CD4-positive, alpha-beta T cell (primary cell): ENCODE measurements around the gene HPX. TPM values are rescaled to one million over a fixed set of nuclear protein-coding genes. Genes with fewer than 3 reads are reported as not detected.

ENCODE experiments used
- ATAC-seq: fragments of 200-7000 bp; cut with Tn5 transposase; one replicate; pipeline ENCODE4 v1.10.0; 2022; ENCODE audit warnings: mild to moderate bottlenecking; ENCODE audit not compliant: poor library complexity
- CTCF ChIA-PET: fragments of 350-600 bp; sonication (Branson Sonifier 250); formaldehyde crosslinking; loops from one replicate; lab custom pipeline; 2021; ENCODE audit warnings: antibody characterized with exemption, inconsistent platforms; lab: Charles Lee
- POLR2A ChIA-PET: fragments of 350-600 bp; sonication (Branson Sonifier 250); formaldehyde crosslinking; loops from one replicate; lab custom pipeline; 2021; ENCODE audit warnings: antibody characterized with exemption, inconsistent platforms; lab: Charles Lee
- DNase-seq, 14 experiments: peaks; one replicate each; pipeline ENCODE4 v3.0.0-alpha.2; 2013 to 2020; ENCODE audit warnings: mixed read lengths in 2 of 14
- H3K27ac ChIP-seq, 2 donors: one replicate each; pipeline versions ENCODE4 v1.5.1 to v1.7.0; 2013; ENCODE audit warnings: low read length in 2 of 2, low read depth in 1 of 2, mild to moderate bottlenecking in 1 of 2
- H3K27me3 ChIP-seq, 2 experiments: 1 replicate in 1 of 2; 2 replicates in 1 of 2; pipeline versions ENCODE4 v1.6.1 to v1.7.0; 2013; ENCODE audit warnings: low read length in 2 of 2, control low read depth in 1 of 2, mild to moderate bottlenecking in 1 of 2, moderate library complexity in 1 of 2; ENCODE audit not compliant: insufficient read depth in 2 of 2, control insufficient read depth in 1 of 2
- H3K36me3 ChIP-seq: one replicate; pipeline ENCODE4 v1.6.1; 2013; ENCODE audit warnings: low read length, control low read depth; ENCODE audit not compliant: insufficient read depth
- H3K4me1 ChIP-seq: one replicate; pipeline ENCODE4 v1.6.1; 2013; ENCODE audit warnings: low read length, control low read depth; ENCODE audit not compliant: insufficient read depth
- H3K4me3 ChIP-seq: one replicate; pipeline ENCODE4 v1.5.1; 2013; ENCODE audit warnings: mild to moderate bottlenecking, low read length, moderate library complexity
- H3K9me3 ChIP-seq, 2 experiments: 1 replicate in 1 of 2; 2 replicates in 1 of 2; pipeline versions ENCODE4 v1.6.1 to v1.7.0; 2013; ENCODE audit warnings: low read length in 2 of 2, mild to moderate bottlenecking in 2 of 2, control low read depth in 1 of 2, moderate library complexity in 1 of 2; ENCODE audit not compliant: control insufficient read depth in 1 of 2, insufficient read depth in 1 of 2
- H3K27ac Mint-ChIP-seq: one replicate; pipeline ENCODE4 v1.8.0; 2020; ENCODE audit warnings: mixed read lengths
- H3K27me3 Mint-ChIP-seq: one replicate; pipeline ENCODE4 v1.8.0; 2021; ENCODE audit warnings: mixed read lengths
- H3K36me3 Mint-ChIP-seq: one replicate; pipeline ENCODE4 v1.8.0; 2021; ENCODE audit warnings: low read depth, mixed read lengths
- H3K4me1 Mint-ChIP-seq: one replicate; pipeline ENCODE4 v1.8.0; 2021; ENCODE audit warnings: low read depth, mixed read lengths
- H3K4me3 Mint-ChIP-seq: one replicate; pipeline ENCODE4 v1.8.0; 2020; ENCODE audit warnings: mild to moderate bottlenecking, mixed read lengths
- H3K9me3 Mint-ChIP-seq: one replicate; pipeline ENCODE4 v1.8.0; 2020; ENCODE audit warnings: mixed read lengths
- intact Hi-C, 2 experiments: fragments of 100-400 bp; cut with DNase I in 1 of 2; cut with micrococcal nuclease in 1 of 2; formaldehyde crosslinking; loops; one replicate each; pipeline versions ENCODE4 v1.15.1 to v1.9.0; 2023 to 2025; cut with DNase I, micrococcal nuclease
- total RNA-seq, 174 experiments: library from RNA in 2 of 174; stranded (reverse) in 2 of 174; gene quantifications; one replicate each; pipeline ENCODE4 v1.2.3 and lab custom pipeline; 2021 to 2026
- TF ChIP-seq, protein P1 (sequence below): fragments of 200-600 bp; IDR thresholded peaks from one replicate; pipeline ENCODE4 v1.8.0; 2022; ENCODE audit warnings: antibody characterized with exemption, mild to moderate bottlenecking

Gene HPX
- total RNA-seq, 2 experiments from 2014 or later: 0.52 to 0.87 TPM

GRCh38 chr11:6433998-6434660, 6.7 kb downstream of the HPX start:
- no peak overlapping the region for H3K4me3 Mint-ChIP-seq
- H3K4me1 ChIP-seq: peaks cover 19% of the 10 kb centered on the region
- H3K36me3 Mint-ChIP-seq: no peaks in the 10 kb centered on the region
- CTCF ChIA-PET: interaction anchor here (0.6 to 1.6 kb wide), 2 partner anchors 10 to 55 kb away, joined by 3 read pairs; no protein-coding TSS in a partner anchor
- DNase-seq (no peak), ATAC-seq (no peak)
- POLR2A ChIA-PET: no interaction called here
- TF ChIP-seq, protein P1, sequence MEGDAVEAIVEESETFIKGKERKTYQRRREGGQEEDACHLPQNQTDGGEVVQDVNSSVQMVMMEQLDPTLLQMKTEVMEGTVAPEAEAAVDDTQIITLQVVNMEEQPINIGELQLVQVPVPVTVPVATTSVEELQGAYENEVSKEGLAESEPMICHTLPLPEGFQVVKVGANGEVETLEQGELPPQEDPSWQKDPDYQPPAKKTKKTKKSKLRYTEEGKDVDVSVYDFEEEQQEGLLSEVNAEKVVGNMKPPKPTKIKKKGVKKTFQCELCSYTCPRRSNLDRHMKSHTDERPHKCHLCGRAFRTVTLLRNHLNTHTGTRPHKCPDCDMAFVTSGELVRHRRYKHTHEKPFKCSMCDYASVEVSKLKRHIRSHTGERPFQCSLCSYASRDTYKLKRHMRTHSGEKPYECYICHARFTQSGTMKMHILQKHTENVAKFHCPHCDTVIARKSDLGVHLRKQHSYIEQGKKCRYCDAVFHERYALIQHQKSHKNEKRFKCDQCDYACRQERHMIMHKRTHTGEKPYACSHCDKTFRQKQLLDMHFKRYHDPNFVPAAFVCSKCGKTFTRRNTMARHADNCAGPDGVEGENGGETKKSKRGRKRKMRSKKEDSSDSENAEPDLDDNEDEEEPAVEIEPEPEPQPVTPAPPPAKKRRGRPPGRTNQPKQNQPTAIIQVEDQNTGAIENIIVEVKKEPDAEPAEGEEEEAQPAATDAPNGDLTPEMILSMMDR: no peak
- no peaks in the 10 kb centered on the region for H3K27me3 ChIP-seq
- intact Hi-C loops: no loop called here
- no peak overlapping the region for H3K27ac Mint-ChIP-seq
- H3K27me3 Mint-ChIP-seq: no peaks in the 10 kb centered on the region
- no peaks in the 10 kb centered on the region for H3K36me3 ChIP-seq
- no peaks in the 10 kb centered on the region for H3K4me1 Mint-ChIP-seq
- no peaks in the 10 kb centered on the region for H3K9me3 ChIP-seq
- H3K9me3 Mint-ChIP-seq: no peaks in the 10 kb centered on the region
- no peak overlapping the region for H3K4me3 ChIP-seq
- no peak overlapping the region for H3K27ac ChIP-seq

- Mint-ChIP-seq H3K4me3 (no peak overlapping the region), H3K27ac (no peak overlapping the region), H3K4me1 (no peaks in the 10 kb centered on the region), H3K36me3 (no peaks in the 10 kb centered on the region), H3K27me3 (no peaks in the 10 kb centered on the region), H3K9me3 (no peaks in the 10 kb centered on the region)
- no peak for DNase-seq
- Histone ChIP-seq H3K27me3 (no peaks in the 10 kb centered on the region), H3K4me1 (no peaks in the 10 kb centered on the region), H3K27ac (no peak overlapping the region), H3K4me3 (no peak overlapping the region), H3K36me3 (no peaks in the 10 kb centered on the region), H3K9me3 (no peaks in the 10 kb centered on the region)
- ChIA-PET CTCF (no interaction called here), POLR2A (interaction anchor here (1.2 kb wide), 1 partner anchor 52 kb away, joined by 3 read pairs; no protein-coding TSS in a partner anchor)
- no peak for ATAC-seq
- intact Hi-C loops: no loop called here
- TF ChIP-seq, protein P1: no peak
Measured at GRCh38 chr11:6431861-6432260, 8.9 kb downstream of the HPX start.

DNA sequence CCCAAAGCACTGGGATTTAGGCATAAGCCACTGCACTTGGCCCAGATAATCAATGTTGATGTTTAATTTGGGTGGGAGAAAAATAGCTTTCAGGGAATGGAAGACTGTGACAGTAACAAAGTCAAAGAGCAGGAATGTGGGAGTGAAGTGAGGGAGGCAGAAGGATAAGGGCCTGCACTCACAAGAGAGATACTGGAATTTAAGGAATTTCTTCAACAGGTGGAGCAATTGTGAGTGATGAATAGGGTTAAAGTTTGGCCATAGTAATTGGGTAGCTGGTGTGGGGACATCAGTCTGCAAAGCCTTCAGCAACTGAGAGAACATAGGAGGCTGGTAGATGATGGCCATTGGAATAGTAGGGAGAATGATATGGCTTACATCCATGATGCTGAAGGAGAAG, 13.3 kb downstream of the HPX start:
- no peaks in the 10 kb centered on the region for H3K4me1 ChIP-seq
- no peaks in the 10 kb centered on the region for H3K36me3 Mint-ChIP-seq
- no peak overlapping the region for H3K4me3 ChIP-seq
- intact Hi-C loops: no loop called here
- no peak overlapping the region for H3K4me3 Mint-ChIP-seq
- no peaks in the 10 kb centered on the region for H3K4me1 Mint-ChIP-seq
- H3K36me3 ChIP-seq: no peaks in the 10 kb centered on the region
- no peaks in the 10 kb centered on the region for H3K9me3 Mint-ChIP-seq
- TF ChIP-seq, protein P1: no peak
- H3K27me3 Mint-ChIP-seq: peaks cover 7% of the 10 kb centered on the region
- H3K27ac ChIP-seq: no peak overlapping the region
- POLR2A ChIA-PET: interaction anchor here (1.2 to 1.5 kb wide), 3 partner anchors 24 to 49 kb away, joined by 3 to 4 read pairs (median 3); partner anchors contain the start of gene SMPD1
- CTCF ChIA-PET: interaction anchor here (0.8 to 1.9 kb wide), 2 partner anchors 16 to 48 kb away, joined by 3 to 5 read pairs; no protein-coding TSS in a partner anchor
- no peaks in the 10 kb centered on the region for H3K9me3 ChIP-seq
- H3K27me3 ChIP-seq: no peaks in the 10 kb centered on the region
- ATAC-seq (no peak), DNase-seq (no peak)
- no peak overlapping the region for H3K27ac Mint-ChIP-seq
